GM20431 (cell line): ENCODE measurements around the gene ACACB.

Source experiments
- in situ Hi-C: fragments of 300-500 bp; cut with MseI, MboI; formaldehyde crosslinking; loops from one replicate; pipeline ENCODE4 v1.15.0; 2020; ENCODE audit warnings: low sequenced_read_pairs; ENCODE audit not compliant: unreplicated experiment

The ACACB gene

DNA sequence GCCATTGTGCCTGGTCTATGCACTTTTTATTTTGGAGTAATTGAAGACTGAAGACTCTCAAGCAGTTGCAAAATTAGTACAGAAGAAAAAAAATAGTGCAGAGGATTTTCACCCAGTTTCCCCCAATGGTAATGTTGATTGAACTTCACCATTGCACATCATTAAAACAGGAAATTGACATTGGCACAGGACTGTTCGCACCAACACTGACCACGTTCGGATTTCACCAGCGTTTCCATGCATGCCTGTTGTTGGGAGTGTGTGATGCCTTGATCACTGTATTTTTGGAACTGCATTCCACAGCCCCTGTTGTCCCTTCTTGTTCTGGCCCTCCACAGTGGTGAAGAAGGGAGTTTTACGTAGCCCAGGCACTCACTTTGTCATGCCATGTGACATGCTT, 125.5 kb downstream of the ACACB start:
- in situ Hi-C loops = no loop called here

- in situ Hi-C loops = no loop called here
These were observed 127.7 kb downstream of the ACACB start for GRCh38 chr12:109244073-109244472.

DNA sequence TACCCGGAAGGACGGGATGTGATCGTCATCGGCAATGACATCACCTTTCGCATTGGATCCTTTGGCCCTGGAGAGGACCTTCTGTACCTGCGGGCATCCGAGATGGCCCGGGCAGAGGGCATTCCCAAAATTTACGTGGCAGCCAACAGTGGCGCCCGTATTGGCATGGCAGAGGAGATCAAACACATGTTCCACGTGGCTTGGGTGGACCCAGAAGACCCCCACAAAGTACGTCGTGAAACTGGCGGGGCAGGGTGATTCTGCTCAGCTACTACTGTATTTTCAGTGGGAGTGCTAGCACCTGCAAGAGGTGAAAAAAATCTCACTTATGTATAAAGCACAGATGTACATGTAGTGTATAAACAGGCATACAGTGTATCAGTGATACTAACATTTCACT, 129.8 kb downstream of the ACACB start:
- in situ Hi-C loops = no loop called here

DNA sequence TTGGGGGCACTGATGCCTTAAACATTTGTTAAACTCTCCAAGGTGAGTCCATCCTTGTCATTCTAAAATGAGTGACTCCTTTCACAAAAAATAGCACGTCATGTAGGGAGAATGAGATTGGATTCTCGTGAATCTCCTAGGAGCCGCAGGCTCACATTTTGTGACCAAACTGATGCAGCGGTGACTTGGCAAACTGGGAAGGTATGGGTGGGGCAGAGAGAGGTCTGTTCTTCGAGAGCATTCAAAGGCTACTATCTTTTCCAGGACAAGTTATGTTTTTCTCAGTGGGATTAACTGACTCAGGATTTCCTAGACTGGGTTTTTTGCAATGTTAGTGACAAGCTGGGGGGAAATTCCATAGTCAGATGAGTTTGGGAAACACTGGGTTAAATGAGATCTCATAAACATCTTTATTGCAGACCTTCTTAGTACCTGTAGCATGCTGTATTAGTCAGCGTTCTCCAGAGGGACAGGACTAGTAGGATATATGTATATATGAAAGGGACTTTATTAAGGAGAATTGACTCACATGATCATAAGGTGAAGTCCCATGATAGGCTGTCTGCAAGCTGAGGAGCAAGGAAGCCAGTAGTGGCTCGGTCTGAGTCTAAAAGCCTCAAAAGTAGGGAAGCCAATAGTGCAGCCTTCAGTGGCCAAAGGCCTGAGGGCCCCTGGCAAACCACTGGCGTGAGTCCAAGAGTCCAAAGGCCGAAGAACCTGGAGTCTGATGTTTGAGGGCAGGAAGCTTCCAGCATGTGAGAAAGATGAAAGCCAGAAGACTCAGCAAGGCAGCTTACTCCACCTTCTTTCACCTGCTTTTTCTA, 131.7 kb downstream of the ACACB start:
- in situ Hi-C loops = no loop called here

DNA sequence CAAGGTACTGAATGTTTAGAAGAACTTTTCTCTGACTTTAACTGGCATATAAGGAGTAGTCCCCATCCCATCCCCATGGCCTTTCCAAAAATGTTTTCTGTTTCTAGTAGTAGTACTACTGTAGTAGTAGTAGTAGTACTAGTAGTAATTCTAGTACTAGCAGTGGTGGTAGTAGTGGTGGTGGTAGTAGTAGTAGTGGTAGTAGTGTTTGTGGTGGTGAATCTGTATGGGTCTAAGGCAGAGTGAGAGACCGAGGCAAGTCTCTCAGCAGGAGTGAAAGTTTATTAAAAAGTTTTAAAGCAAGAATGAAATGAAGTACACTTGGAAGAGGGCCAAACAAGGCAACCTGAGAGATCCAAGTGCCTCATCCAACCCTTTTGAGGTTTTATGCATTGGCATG, 134.1 kb downstream of the ACACB start:
- in situ Hi-C loops = no loop called here

DNA sequence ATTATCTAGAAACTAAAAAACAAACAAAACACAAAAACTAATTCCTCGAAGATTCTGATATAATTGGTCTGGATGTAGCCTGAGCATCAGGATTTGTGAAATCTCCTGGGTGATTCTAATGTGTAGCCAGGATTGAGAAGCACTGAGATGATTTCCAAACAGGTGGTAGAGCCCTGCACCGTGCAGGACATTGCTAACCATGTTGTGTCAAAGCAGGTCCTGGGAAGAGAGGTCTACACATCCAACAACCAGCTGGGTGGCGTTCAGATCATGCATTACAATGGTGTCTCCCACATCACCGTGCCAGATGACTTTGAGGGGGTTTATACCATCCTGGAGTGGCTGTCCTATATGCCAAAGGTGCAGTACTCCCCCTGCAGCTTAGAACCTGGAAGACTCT, 136.4 kb downstream of the ACACB start:
- in situ Hi-C loops = no loop called here

GRCh38 chr12:109253913-109254544, 137.6 kb downstream of the ACACB start:
- in situ Hi-C loops = no loop called here

DNA sequence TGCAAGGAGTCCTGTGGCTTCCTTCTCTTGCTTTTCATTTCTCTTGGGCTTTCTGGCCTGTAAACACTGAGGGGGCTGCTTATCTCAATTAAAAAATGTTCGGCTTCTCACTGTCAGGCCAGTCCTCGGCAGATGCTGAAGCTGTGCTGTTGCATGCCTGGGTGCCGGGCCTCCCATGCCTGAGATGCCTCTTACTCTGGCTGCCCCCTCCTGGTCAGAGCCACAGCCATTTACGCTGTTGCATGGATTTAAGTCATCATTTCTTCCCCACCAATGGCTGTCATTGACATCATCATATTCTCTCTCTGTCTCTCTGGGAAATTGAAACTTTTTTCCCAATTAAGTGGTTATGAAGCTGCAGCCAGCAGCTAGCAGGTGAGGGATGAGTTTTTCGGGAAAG, 139.0 kb downstream of the ACACB start:
- in situ Hi-C loops = no loop called here

DNA sequence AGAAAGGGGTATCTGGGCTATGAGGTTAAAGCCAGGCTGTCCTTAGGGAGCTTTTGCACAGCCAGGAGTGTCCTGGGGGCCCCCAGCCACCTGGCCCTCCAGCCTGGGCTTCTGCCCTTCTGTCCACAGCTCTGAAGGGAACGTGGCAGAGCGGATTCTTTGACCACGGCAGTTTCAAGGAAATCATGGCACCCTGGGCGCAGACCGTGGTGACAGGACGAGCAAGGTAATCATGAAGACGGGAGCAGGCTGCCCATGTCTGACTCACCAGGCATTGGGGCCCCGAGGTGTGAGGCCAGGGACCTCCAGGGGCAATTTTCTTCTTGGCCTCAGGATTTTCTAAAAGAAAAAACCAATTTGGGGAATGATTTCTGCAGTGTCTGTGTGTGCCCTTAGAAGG, 139.6 kb downstream of the ACACB start:
- in situ Hi-C loops = no loop called here

DNA sequence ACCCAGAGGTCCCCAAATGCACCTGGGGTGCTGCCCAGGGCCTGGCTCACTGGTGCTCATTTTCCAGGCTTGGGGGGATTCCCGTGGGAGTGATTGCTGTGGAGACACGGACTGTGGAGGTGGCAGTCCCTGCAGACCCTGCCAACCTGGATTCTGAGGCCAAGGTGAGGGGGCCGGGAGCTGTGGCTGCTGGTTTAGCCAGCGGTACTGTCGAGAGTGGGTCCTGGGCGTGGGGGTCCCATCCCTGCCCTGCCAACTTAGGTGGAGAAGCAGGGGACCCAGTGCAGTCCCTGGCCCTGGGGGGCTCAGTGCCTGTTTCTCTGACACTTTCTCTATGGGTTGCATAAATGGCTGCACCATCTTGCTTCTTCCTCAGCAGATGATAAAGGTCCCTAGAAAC, 141.8 kb downstream of the ACACB start:
- in situ Hi-C loops = no loop called here

- in situ Hi-C loops = no loop called here
These were observed 142.5 kb downstream of the ACACB start for GRCh38 chr12:109258607-109259544.

GRCh38 chr12:109259545-109259895, 143.1 kb downstream of the ACACB start:
- in situ Hi-C loops = no loop called here

DNA sequence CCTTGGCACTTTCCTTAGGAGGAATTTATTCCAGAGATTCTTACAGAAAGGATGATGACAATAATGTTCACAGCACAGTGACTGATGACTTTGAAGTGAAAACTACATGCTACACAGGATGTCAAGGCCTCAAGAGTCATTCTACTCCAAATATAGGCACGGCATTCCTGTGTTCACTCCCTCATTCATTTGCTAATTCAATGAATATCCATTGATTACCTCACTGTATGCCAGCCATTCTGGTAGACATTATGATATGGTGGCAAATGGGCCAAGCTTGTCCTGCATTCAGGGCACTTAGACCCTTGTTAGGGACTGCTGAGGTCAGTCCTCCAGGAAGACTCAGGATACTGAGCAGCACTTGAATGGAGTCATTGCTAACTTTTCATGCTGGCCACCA, 144.7 kb downstream of the ACACB start:
- in situ Hi-C loops = loop anchor here (5.0 kb wide), 1 partner anchor 121 kb away; no protein-coding TSS in a partner anchor

DNA sequence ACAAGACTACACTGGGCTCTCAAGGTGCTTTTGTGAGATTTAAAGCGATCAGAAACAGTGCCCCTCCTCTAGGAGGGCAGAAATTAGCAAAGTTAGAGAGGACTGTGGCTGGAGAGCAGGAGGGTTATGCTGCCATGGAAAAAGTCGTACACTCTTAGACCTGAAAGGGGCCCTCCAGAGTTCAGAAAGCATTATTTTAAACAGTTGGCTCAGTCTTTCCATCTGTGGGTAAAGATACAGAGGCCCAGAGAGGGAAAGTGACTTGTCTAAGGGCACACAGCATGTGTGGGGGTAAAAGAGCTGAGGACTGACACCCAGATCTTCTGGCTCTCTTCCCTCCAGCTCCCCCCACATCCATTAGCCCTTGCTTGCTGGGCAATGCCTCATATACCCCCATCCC, 145.6 kb downstream of the ACACB start:
- in situ Hi-C loops = loop anchor here (5.0 kb wide), 1 partner anchor 120 kb away; no protein-coding TSS in a partner anchor

GRCh38 chr12:109263439-109263838, 147.1 kb downstream of the ACACB start:
- in situ Hi-C loops = loop anchor here (5.0 kb wide), 1 partner anchor 119 kb away; no protein-coding TSS in a partner anchor

DNA sequence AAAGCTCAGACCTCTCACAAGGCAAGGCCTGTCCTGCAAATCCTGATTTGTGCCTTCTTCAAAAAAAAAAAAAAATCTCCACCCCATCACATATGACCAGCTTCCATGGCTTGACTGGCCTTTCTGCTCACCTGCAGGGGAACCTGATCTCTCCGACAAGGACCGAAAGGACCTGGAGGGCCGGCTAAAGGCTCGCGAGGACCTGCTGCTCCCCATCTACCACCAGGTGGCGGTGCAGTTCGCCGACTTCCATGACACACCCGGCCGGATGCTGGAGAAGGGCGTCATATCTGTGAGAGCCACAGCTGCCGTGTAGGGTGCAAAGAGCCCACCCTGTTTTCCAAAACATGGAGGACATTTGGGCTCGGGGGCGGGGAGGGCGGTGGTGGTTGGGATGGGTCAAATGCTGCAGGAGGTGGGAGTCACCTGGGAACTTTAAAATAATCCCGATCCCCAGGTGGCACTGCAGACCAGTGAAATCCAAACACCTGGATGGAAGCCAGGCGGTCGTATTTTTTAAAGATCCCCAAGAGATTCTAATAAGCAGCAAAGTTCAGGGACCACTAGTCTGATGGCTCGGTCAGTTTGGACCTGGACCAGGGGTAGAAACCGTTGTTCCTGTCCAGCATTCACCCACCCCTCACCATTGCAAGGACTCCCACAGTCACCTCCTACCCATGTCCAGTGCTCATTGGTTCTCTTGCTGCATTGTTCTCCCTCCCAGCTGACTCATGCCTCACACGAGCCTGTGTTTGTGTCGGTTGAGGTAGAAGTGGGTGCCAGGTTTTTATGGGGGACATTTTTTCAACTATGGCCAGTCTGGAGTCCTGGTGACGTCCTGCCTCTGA, 147.9 kb downstream of the ACACB start:
- in situ Hi-C loops = loop anchor here (5.0 kb wide), 1 partner anchor 118 kb away; no protein-coding TSS in a partner anchor

DNA sequence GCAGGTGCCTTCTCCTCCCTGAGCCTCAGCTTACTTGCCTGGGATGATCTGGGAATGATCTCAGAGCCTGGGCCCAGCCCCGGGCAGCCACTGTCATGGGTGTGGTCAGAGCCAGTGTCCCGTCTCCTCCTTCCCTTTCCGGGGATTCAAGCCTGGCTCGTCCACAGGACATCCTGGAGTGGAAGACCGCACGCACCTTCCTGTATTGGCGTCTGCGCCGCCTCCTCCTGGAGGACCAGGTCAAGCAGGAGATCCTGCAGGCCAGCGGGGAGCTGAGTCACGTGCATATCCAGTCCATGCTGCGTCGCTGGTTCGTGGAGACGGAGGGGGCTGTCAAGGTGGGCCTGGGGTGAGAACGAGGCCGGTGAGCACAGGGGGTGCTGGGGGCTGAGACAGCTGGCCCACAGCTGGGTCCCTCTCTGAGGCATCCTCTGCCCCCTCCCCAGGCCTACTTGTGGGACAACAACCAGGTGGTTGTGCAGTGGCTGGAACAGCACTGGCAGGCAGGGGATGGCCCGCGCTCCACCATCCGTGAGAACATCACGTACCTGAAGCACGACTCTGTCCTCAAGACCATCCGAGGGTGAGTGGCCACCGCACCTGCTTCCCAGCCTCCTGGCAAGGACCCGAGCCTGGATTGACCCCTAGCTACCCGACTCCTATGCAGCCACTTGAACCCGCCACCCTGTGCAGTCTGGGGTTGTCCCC, 148.7 kb downstream of the ACACB start:
- in situ Hi-C loops = loop anchor here (5.0 kb wide), 1 partner anchor 117 kb away; no protein-coding TSS in a partner anchor

- in situ Hi-C loops = no loop called here
These were observed 149.9 kb downstream of the ACACB start for GRCh38 chr12:109266106-109266879.
